Mesenchymal stem cell (in vitro differentiated cells and primary cell): ENCODE data around the gene AUTS2.

Experiments
- DNase-seq: peaks from one replicate; pipeline ENCODE4 v3.0.0-alpha.2; 2013
- H2AFZ ChIP-seq: one replicate; pipeline ENCODE4 v1.6.1; 2013; ENCODE audit warnings: low read depth, mild to moderate bottlenecking, control low read depth, inconsistent platforms, low read length, moderate library complexity
- H2AK5ac ChIP-seq: 2 replicates; pipeline ENCODE4 v1.6.1; 2013; ENCODE audit warnings: low read length, moderate library complexity, mild to moderate bottlenecking, inconsistent platforms; ENCODE audit not compliant: severe bottlenecking
- H2BK120ac ChIP-seq: one replicate; pipeline ENCODE4 v1.6.1; 2013; ENCODE audit warnings: low read depth, mild to moderate bottlenecking, inconsistent platforms, low read length, moderate library complexity
- H2BK12ac ChIP-seq, 2 experiments: one replicate each; pipeline ENCODE4 v1.6.1; 2013; ENCODE audit warnings: inconsistent platforms in 2 of 2, low read length in 2 of 2, mild to moderate bottlenecking in 2 of 2, moderate library complexity in 2 of 2, control low read depth in 1 of 2
- H2BK15ac ChIP-seq: one replicate; pipeline ENCODE4 v1.6.1; 2013; ENCODE audit warnings: mild to moderate bottlenecking, low read depth, inconsistent platforms; ENCODE audit not compliant: poor library complexity, severe bottlenecking
- H2BK5ac ChIP-seq: 2 replicates; pipeline ENCODE4 v1.6.1; 2013; ENCODE audit warnings: low read depth, mild to moderate bottlenecking, low read length, control low read depth, inconsistent platforms; ENCODE audit not compliant: poor library complexity, severe bottlenecking
- H3K14ac ChIP-seq, 2 experiments: one replicate each; pipeline ENCODE4 v1.6.1; 2013; ENCODE audit warnings: inconsistent platforms in 2 of 2, low read length in 2 of 2, control low read depth in 1 of 2, mild to moderate bottlenecking in 1 of 2, moderate library complexity in 1 of 2
- H3K18ac ChIP-seq, 2 experiments: one replicate each; pipeline ENCODE4 v1.6.1; 2013; ENCODE audit warnings: inconsistent platforms in 2 of 2, low read length in 2 of 2, control low read depth in 1 of 2, low read depth in 1 of 2, mild to moderate bottlenecking in 1 of 2
- H3K23ac ChIP-seq, 2 experiments: one replicate each; pipeline ENCODE4 v1.6.1; 2013; ENCODE audit warnings: inconsistent platforms in 2 of 2, low read length in 2 of 2, mild to moderate bottlenecking in 2 of 2, moderate library complexity in 2 of 2, control low read depth in 1 of 2
- H3K27ac ChIP-seq: 2 replicates; pipeline ENCODE4 v1.5.1; 2013; ENCODE audit warnings: mild to moderate bottlenecking, moderate library complexity, low read length, control low read depth, inconsistent platforms; ENCODE audit not compliant: poor library complexity, severe bottlenecking
- H3K27me3 ChIP-seq, 2 experiments: 2 replicates each; pipeline versions ENCODE4 v1.6.1 to v1.7.0; 2013; ENCODE audit warnings: low read length in 2 of 2, mild to moderate bottlenecking in 2 of 2, moderate library complexity in 2 of 2, control low read depth in 1 of 2, inconsistent platforms in 1 of 2; ENCODE audit not compliant: control insufficient read depth in 1 of 2, insufficient read depth in 1 of 2
- H3K36me3 ChIP-seq, 2 experiments: 2 replicates each; pipeline versions ENCODE4 v1.6.1 to v1.7.0; 2013; ENCODE audit warnings: low read length in 2 of 2, control low read depth in 1 of 2, inconsistent platforms in 1 of 2, low read depth in 1 of 2, mild to moderate bottlenecking in 1 of 2; ENCODE audit not compliant: insufficient read depth in 2 of 2, control insufficient read depth in 1 of 2
- H3K4ac ChIP-seq, 2 experiments: one replicate each; pipeline ENCODE4 v1.6.1; 2013; ENCODE audit warnings: inconsistent platforms in 2 of 2, low read length in 2 of 2, mild to moderate bottlenecking in 2 of 2, moderate library complexity in 2 of 2, control low read depth in 1 of 2, low read depth in 1 of 2
- H3K4me1 ChIP-seq: 2 replicates; pipeline ENCODE4 v1.6.1; 2013; ENCODE audit warnings: low read depth, low read length, control low read depth; ENCODE audit not compliant: control insufficient read depth, insufficient read depth
- H3K4me2 ChIP-seq: 2 replicates; pipeline ENCODE4 v1.6.1; 2013; ENCODE audit warnings: low read length, mild to moderate bottlenecking, inconsistent platforms; ENCODE audit not compliant: poor library complexity, severe bottlenecking
- H3K4me3 ChIP-seq, 2 experiments: 2 replicates each; pipeline versions ENCODE4 v1.5.1 to v1.7.0; 2013; ENCODE audit warnings: low read length in 2 of 2, mild to moderate bottlenecking in 2 of 2, control low read depth in 1 of 2, low read depth in 1 of 2; ENCODE audit not compliant: insufficient read depth in 1 of 2
- H3K79me1 ChIP-seq: replicated peaks from 2 replicates; pipeline ENCODE4 v1.6.1; 2013; ENCODE audit warnings: mild to moderate bottlenecking, control low read depth, low read length, inconsistent platforms; ENCODE audit not compliant: poor library complexity, severe bottlenecking
- H3K9ac ChIP-seq: 2 replicates; pipeline ENCODE4 v1.7.0; 2013; ENCODE audit warnings: mild to moderate bottlenecking, low read length, moderate library complexity
- H3K9me3 ChIP-seq: 2 replicates; pipeline ENCODE4 v1.7.0; 2013; ENCODE audit warnings: mild to moderate bottlenecking, low read length; ENCODE audit not compliant: control insufficient read depth
- H4K8ac ChIP-seq: one replicate; pipeline ENCODE4 v1.6.1; 2013; ENCODE audit warnings: inconsistent platforms, mild to moderate bottlenecking, low read length, moderate library complexity
- H4K91ac ChIP-seq: one replicate; pipeline ENCODE4 v1.6.1; 2013; ENCODE audit warnings: mild to moderate bottlenecking, low read length, inconsistent platforms
- WGBS: methylation state at CpG from one replicate; pipeline ENCODE4 v1.1.7; 2013; ENCODE audit warnings: mixed read lengths; 5-methylcytosine and 5-hydroxymethylcytosine counted together

AUTS2 gene

DNA sequence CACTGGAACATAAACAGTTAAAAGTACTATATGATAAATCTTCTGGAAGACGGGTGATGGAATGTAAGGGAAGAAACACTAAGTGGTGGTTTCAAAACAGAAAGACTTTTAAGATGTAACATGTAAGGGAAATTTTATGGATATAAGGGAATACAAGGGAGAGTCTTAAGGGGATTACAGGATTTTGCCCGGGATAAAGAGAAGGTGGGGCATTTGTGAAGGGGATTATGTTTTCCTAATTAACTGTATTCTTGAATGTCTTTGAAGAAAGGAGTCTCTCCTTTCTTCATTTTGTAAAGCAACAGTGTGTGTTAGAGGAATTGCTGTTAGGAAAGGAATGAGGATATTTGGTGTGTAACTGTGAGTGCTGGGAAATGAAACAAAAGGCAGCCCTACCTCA, 745.2 kb downstream of the AUTS2 start:
- Histone ChIP-seq H3K79me1 (no peaks in the 10 kb centered on the region), H3K23ac (no peak overlapping the region), H3K9ac (no peak overlapping the region), H2BK12ac (no peak overlapping the region), H3K27ac (no peak overlapping the region), H4K91ac (no peak overlapping the region), H2BK15ac (no peak overlapping the region), H3K4me1 (no peaks in the 10 kb centered on the region), H3K14ac (no peak overlapping the region), H3K18ac (no peak overlapping the region), H3K4me2 (no peak overlapping the region), H2BK5ac (no peak overlapping the region), H3K9me3 (no peaks in the 10 kb centered on the region), H3K4ac (no peak overlapping the region), H3K36me3 (no peaks in the 10 kb centered on the region), H3K4me3 (no peak overlapping the region), H2BK120ac (no peak overlapping the region), H2AFZ (no peak overlapping the region), H2AK5ac (no peak overlapping the region), H4K8ac (no peak overlapping the region), H3K27me3 (no peaks in the 10 kb centered on the region)
- no peak for DNase-seq
- WGBS: 43% methylated on average over 2 of the region's 2 CpGs

- no peak overlapping the region for H3K4me3 ChIP-seq
- no peak overlapping the region for H4K91ac ChIP-seq
- no peak overlapping the region for H3K23ac ChIP-seq
- H3K9me3 ChIP-seq: no peaks in the 10 kb centered on the region
- H3K4ac ChIP-seq: no peak overlapping the region
- H3K9ac ChIP-seq: no peak overlapping the region
- H3K27me3 ChIP-seq: no peaks in the 10 kb centered on the region
- no peak for DNase-seq
- H2BK12ac ChIP-seq: no peak overlapping the region
- no peak overlapping the region for H3K27ac ChIP-seq
- H3K79me1 ChIP-seq: no peaks in the 10 kb centered on the region
- no peak overlapping the region for H2BK5ac ChIP-seq
- no peak overlapping the region for H3K18ac ChIP-seq
- 46% methylated on average over 1 of the region's 2 CpGs for WGBS
- no peak overlapping the region for H2BK120ac ChIP-seq
- H4K8ac ChIP-seq: no peak overlapping the region
- H3K14ac ChIP-seq: no peak overlapping the region
- no peaks in the 10 kb centered on the region for H3K36me3 ChIP-seq
- H2AFZ ChIP-seq: no peak overlapping the region
- no peaks in the 10 kb centered on the region for H3K4me1 ChIP-seq
- H3K4me2 ChIP-seq: no peak overlapping the region
- H2AK5ac ChIP-seq: no peak overlapping the region
- no peak overlapping the region for H2BK15ac ChIP-seq
Measured at GRCh38 chr7:70344726-70345125, 746.5 kb downstream of the AUTS2 start.

DNA sequence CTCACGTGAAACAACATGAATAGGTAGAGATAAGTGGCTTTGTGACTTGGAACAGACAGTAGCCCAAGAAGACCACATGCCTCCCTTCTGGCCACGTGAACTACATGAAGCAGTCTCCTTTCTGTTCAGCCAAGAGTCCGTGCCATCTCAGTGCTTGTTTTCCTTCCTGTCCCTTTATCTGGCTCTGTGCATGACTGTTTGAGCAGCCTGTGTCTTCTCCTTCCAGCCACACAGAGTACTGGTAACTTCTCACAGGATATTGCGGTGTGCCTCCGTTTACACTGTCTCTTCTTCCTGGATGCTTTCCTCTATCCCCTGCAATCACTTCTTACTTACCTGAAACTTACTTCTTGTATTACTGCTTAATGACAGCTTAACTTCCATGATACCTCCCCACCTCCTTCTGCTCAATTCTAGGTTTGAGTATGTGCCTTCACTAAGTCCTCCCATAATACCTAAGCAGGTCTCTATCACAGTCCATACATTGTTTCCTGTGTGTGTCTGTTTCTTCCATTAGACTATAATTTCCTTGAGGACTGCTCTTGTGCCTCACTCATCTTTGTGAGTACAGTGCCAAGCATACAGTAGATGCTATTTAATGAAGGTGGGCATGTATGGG, 748.7 kb downstream of the AUTS2 start:
- H3K18ac ChIP-seq: no peak overlapping the region
- no peak for DNase-seq
- no peak overlapping the region for H3K4me3 ChIP-seq
- no peak overlapping the region for H2BK120ac ChIP-seq
- H3K36me3 ChIP-seq: no peaks in the 10 kb centered on the region
- no peaks in the 10 kb centered on the region for H3K9me3 ChIP-seq
- H3K4ac ChIP-seq: no peak overlapping the region
- no peaks in the 10 kb centered on the region for H3K4me1 ChIP-seq
- no peaks in the 10 kb centered on the region for H3K27me3 ChIP-seq
- no peak overlapping the region for H2AFZ ChIP-seq
- no peak overlapping the region for H3K23ac ChIP-seq
- H3K9ac ChIP-seq: no peak overlapping the region
- no peak overlapping the region for H4K8ac ChIP-seq
- H2BK12ac ChIP-seq: no peak overlapping the region
- H3K14ac ChIP-seq: no peak overlapping the region
- WGBS: 88% methylated on average over 5 of the region's 5 CpGs
- H3K27ac ChIP-seq: no peak overlapping the region
- H3K79me1 ChIP-seq: no peaks in the 10 kb centered on the region
- H2AK5ac ChIP-seq: no peak overlapping the region
- no peak overlapping the region for H3K4me2 ChIP-seq
- no peak overlapping the region for H2BK5ac ChIP-seq
- H2BK15ac ChIP-seq: no peak overlapping the region
- H4K91ac ChIP-seq: no peak overlapping the region

- Histone ChIP-seq H3K27me3 (no peaks in the 10 kb centered on the region), H3K23ac (no peak overlapping the region), H3K36me3 (no peaks in the 10 kb centered on the region), H2BK5ac (no peak overlapping the region), H2AK5ac (no peak overlapping the region), H3K79me1 (no peaks in the 10 kb centered on the region), H3K9me3 (no peaks in the 10 kb centered on the region), H3K4me2 (no peak overlapping the region), H2BK120ac (no peak overlapping the region), H3K4ac (no peak overlapping the region), H2BK15ac (no peak overlapping the region), H3K4me3 (no peak overlapping the region), H3K14ac (no peak overlapping the region), H3K18ac (no peak overlapping the region), H3K9ac (no peak overlapping the region), H4K8ac (no peak overlapping the region), H4K91ac (no peak overlapping the region), H3K4me1 (no peaks in the 10 kb centered on the region), H3K27ac (no peak overlapping the region), H2AFZ (no peak overlapping the region), H2BK12ac (no peak overlapping the region)
- DNase-seq: no peak
- WGBS: 92% methylated on average over 3 of the region's 3 CpGs
Measured at GRCh38 chr7:70347463-70348254, 749.4 kb downstream of the AUTS2 start.
